Psoas muscle (tissue), 8 donors: ENCODE measurements around the gene PLIN3. TPM values are rescaled to one million over a fixed set of nuclear protein-coding genes. Genes with fewer than 3 reads are reported as not detected.
A peak's percentile ranks its signal among the peaks of the same experiment; 100 is the strongest.
"Not testable (repeated sequence)": the region's sequence is repeated elsewhere in the genome, so short reads cannot be mapped to it uniquely, and the experiment has no call there.

Experiments
- ATAC-seq, 4 donors: fragments of 200-7000 bp; cut with Tn5 transposase; one replicate each; pipeline ENCODE4 v1.9.1; 2020; ENCODE audit warnings: moderate library complexity in 3 of 4, mild to moderate bottlenecking in 2 of 4
- DNase-seq, 2 donors: peaks; one replicate each; pipeline ENCODE4 v3.0.0-alpha.2; 2020
- H3K27ac ChIP-seq: fragments of 200-600 bp; one replicate; pipeline ENCODE4 v1.8.0; 2022
- H3K27me3 ChIP-seq, 3 donors: fragments of 200-600 bp in 1 of 3; one replicate each; pipeline versions ENCODE4 v1.6.1 to v1.8.0; 2013 to 2022; ENCODE audit warnings: low read length in 2 of 3, mild to moderate bottlenecking in 2 of 3, moderate library complexity in 1 of 3; ENCODE audit not compliant: insufficient read depth in 3 of 3
- H3K36me3 ChIP-seq, 2 donors: fragments of 200-600 bp in 1 of 2; one replicate each; pipeline versions ENCODE4 v1.6.1 to v1.8.0; 2013 to 2022; ENCODE audit warnings: low read depth in 1 of 2, mild to moderate bottlenecking in 1 of 2, moderate library complexity in 1 of 2; ENCODE audit not compliant: insufficient read depth in 1 of 2
- H3K4me1 ChIP-seq: fragments of 200-600 bp; one replicate; pipeline ENCODE4 v1.8.0; 2022
- H3K4me3 ChIP-seq: fragments of 200-600 bp; one replicate; pipeline ENCODE4 v1.8.0; 2022; ENCODE audit warnings: mild to moderate bottlenecking
- H3K9me3 ChIP-seq: fragments of 200-600 bp; one replicate; pipeline ENCODE4 v1.8.0; 2022
- CTCF ChIP-seq: fragments of 200-600 bp; IDR thresholded peaks from one replicate; pipeline ENCODE4 v1.8.0; 2022; ENCODE audit warnings: antibody characterized with exemption
- WGBS, 3 donors: extraction: QIAGEN DNeasy Blood & Tissue Kit; methylation state at CpG; one replicate each; pipeline versions ENCODE4 v1.1.6 to v1.1.7; 2013; 5-methylcytosine and 5-hydroxymethylcytosine counted together
- intact Hi-C, 2 donors: fragments of 100-400 bp; cut with DNase I; formaldehyde crosslinking; loops; one replicate each; pipeline versions ENCODE4 v1.11.0 to v1.14.2; 2022
- polyA plus RNA-seq, 3 donors: library from polyadenylated mRNA; stranded (reverse); fragments of 200-250 nt; gene quantifications; one replicate each; pipeline ENCODE4 v1.2.3, GENCODE V29; 2013
- total RNA-seq, 4 donors: library from RNA; stranded (reverse); fragmentation: NEBNext Ultra II Directional in 2 of 4; extraction: Animal tissue kit (Norgen Biotek cat#: 25700) in 2 of 4; gene quantifications; one replicate each; pipeline versions ENCODE4 v1.2.1 to v1.2.4, GENCODE V29; 2021 to 2023
- donor health status: healthy with polysubstance abuse.
- donor health status: DM: no; HTN: no; CAD: no; lungs with moderate emphysema.
- donor health status: Bipolar disorder and iron deficiency.
- donor health status: healthy.
- donor health status: DM: yes; HTN: yes; CAD: no.
- donor health status: DM: no; HTN: no; CAD: no.
- donor health status: DM: no; HTN: no; CAD: no.
- donor health status: DM: yes; HTN: yes; CAD: no.

The PLIN3 gene
- total and polyA plus RNA-seq, 7 donors = 67.2 to 309 (median 107) TPM

- 74 to 81% (median 76%) methylated on average over 36 to 42 of the region's 42 CpGs for WGBS, 3 donors
- no peak overlapping the region for H3K27ac ChIP-seq
- H3K4me3 ChIP-seq = no peak overlapping the region
- H3K9me3 ChIP-seq = no peaks in the 10 kb centered on the region
- peak; percentile 79 to 90 (median 86) for ATAC-seq
- peak; percentile 85 for TF ChIP-seq CTCF
- H3K27me3 ChIP-seq = no peaks in the 10 kb centered on the region
- H3K36me3 ChIP-seq = peaks cover 8 to 85% of the 10 kb centered on the region in 2 donors
- no peaks in the 10 kb centered on the region for H3K4me1 ChIP-seq
- intact Hi-C loops = loop anchor here (1.0 to 5.0 kb wide), 3 partner anchors 40 to 119 kb away; no protein-coding TSS in a partner anchor
- DNase-seq = peak; percentile 79 to 87
Measured at GRCh38 chr19:4851551-4852290, 15.7 kb downstream of the PLIN3 start.

GRCh38 chr19:4849019-4849418 lies 18.4 kb downstream of the PLIN3 start:
- WGBS, 3 donors = 94 to 95% (median 95%) methylated on average over 7 of the region's 7 CpGs
- no peaks in the 10 kb centered on the region for H3K9me3 ChIP-seq
- no peaks in the 10 kb centered on the region for H3K27me3 ChIP-seq
- intact Hi-C loops = no loop called here
- DNase-seq = no peak
- no peak overlapping the region for H3K27ac ChIP-seq
- TF ChIP-seq CTCF = no peak
- H3K4me3 ChIP-seq = no peak overlapping the region
- peaks cover 5% of the 10 kb centered on the region for H3K4me1 ChIP-seq
- peaks cover 10 to 80% of the 10 kb centered on the region in 2 donors for H3K36me3 ChIP-seq
- no peak for ATAC-seq

- Histone ChIP-seq H3K4me3 (no peak overlapping the region), H3K27ac (no peak overlapping the region), H3K9me3 (no peaks in the 10 kb centered on the region), H3K4me1 (peaks cover 5% of the 10 kb centered on the region), H3K27me3 (no peaks in the 10 kb centered on the region), H3K36me3 (peaks cover 10 to 84% of the 10 kb centered on the region in 2 donors)
- no peak for TF ChIP-seq CTCF
- peak in 1 of 4 donors; percentile 23 for ATAC-seq
- DNase-seq = no peak
- WGBS, 3 donors = 87 to 90% (median 90%) methylated on average over 22 to 23 of the region's 23 CpGs
- intact Hi-C loops = no loop called here
Measured at GRCh38 chr19:4847190-4847973, 20.1 kb downstream of the PLIN3 start.

GRCh38 chr19:4845975-4846374 lies 21.5 kb downstream of the PLIN3 start:
- peak in 3 of 4 donors; percentile 18 to 66 (median 29) for ATAC-seq
- WGBS, 3 donors = 24 to 59% (median 38%) methylated on average over 5 to 9 of the region's 9 CpGs
- not testable (repeated sequence) for H3K4me1 ChIP-seq

More at GRCh38 chr19:4845975-4846374, 21.5 kb downstream of the PLIN3 start:
- H3K4me3 ChIP-seq, intact Hi-C loops, H3K27me3 ChIP-seq, H3K9me3 ChIP-seq: not testable (repeated sequence)
- peak in 1 of 2 donors; percentile 65 for DNase-seq
- peaks cover 10 to 85% of the 10 kb centered on the region in 2 donors for H3K36me3 ChIP-seq
- H3K27ac ChIP-seq = peak overlapping the region; percentile 60
